Progenitor cell of endocrine pancreas (in vitro differentiated cells): Measurements from ENCODE around the gene ZC3H13. TPM values are rescaled to one million over a fixed set of nuclear protein-coding genes. Genes with fewer than 3 reads are reported as not detected.

Source experiments
- DNase-seq: peaks from one replicate; pipeline ENCODE4 v3.0.0; 2021; ENCODE audit warnings: low spot score; ENCODE audit not compliant: unreplicated experiment
- H3K27ac Mint-ChIP-seq: 2 replicates; pipeline ENCODE4 v1.8.0; 2021; ENCODE audit warnings: mild to moderate bottlenecking, moderate library complexity, mixed read lengths
- H3K27me3 Mint-ChIP-seq: 2 replicates; pipeline ENCODE4 v1.8.0; 2021; ENCODE audit warnings: mixed read lengths
- H3K36me3 Mint-ChIP-seq: 2 replicates; pipeline ENCODE4 v1.8.0; 2022; ENCODE audit warnings: mixed read lengths; ENCODE audit not compliant: insufficient read depth
- H3K4me1 Mint-ChIP-seq: 2 replicates; pipeline ENCODE4 v1.8.0; 2021; ENCODE audit warnings: low read depth, mixed read lengths
- H3K4me3 Mint-ChIP-seq: 2 replicates; pipeline ENCODE4 v1.8.0; 2021; ENCODE audit warnings: low read depth, mild to moderate bottlenecking, moderate library complexity, mixed read lengths
- H3K9me3 Mint-ChIP-seq: 2 replicates; pipeline ENCODE4 v1.8.0; 2021; ENCODE audit warnings: low read depth, mixed read lengths
- total RNA-seq: library from RNA; stranded (reverse); gene quantifications from 2 replicates; pipeline ENCODE4 v1.2.1, GENCODE V29; 2021
- TF ChIP-seq, protein P1 (sequence below): fragments of 200-600 bp; sonication (generic); IDR thresholded peaks from one replicate; pipeline ENCODE4 v1.5.0; 2021; ENCODE audit warnings: antibody characterized with exemption, mild to moderate bottlenecking; ENCODE audit not compliant: unreplicated experiment

Gene ZC3H13
- total RNA-seq, 1 donor from 2014 or later = 65.9 TPM

DNA sequence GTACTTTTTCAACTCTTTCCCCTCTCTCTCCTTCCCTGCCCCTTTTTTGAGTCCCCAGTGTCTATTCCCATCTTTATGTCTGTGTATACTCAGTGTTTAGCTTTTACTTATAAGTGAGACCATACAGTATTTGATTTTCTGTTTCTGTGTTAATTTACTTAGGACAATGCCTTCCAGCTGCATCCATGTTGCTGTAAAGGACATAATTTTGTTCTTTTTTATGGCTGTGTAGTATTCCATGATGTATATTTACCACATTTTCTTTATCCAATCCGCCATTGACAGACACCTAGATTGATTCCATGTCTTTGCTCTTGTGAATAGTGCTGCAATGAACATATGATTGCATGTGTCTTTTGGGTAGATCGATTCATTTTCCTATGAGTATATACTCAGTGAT, 10.7 kb upstream of the ZC3H13 start:
- Mint-ChIP-seq H3K9me3 (no peaks in the 10 kb centered on the region), H3K4me1 (no peaks in the 10 kb centered on the region), H3K27me3 (no peaks in the 10 kb centered on the region), H3K4me3 (no peak overlapping the region), H3K36me3 (no peaks in the 10 kb centered on the region), H3K27ac (no peak overlapping the region)
- TF ChIP-seq, protein P1, sequence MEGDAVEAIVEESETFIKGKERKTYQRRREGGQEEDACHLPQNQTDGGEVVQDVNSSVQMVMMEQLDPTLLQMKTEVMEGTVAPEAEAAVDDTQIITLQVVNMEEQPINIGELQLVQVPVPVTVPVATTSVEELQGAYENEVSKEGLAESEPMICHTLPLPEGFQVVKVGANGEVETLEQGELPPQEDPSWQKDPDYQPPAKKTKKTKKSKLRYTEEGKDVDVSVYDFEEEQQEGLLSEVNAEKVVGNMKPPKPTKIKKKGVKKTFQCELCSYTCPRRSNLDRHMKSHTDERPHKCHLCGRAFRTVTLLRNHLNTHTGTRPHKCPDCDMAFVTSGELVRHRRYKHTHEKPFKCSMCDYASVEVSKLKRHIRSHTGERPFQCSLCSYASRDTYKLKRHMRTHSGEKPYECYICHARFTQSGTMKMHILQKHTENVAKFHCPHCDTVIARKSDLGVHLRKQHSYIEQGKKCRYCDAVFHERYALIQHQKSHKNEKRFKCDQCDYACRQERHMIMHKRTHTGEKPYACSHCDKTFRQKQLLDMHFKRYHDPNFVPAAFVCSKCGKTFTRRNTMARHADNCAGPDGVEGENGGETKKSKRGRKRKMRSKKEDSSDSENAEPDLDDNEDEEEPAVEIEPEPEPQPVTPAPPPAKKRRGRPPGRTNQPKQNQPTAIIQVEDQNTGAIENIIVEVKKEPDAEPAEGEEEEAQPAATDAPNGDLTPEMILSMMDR = no peak
- DNase-seq = no peak

DNA sequence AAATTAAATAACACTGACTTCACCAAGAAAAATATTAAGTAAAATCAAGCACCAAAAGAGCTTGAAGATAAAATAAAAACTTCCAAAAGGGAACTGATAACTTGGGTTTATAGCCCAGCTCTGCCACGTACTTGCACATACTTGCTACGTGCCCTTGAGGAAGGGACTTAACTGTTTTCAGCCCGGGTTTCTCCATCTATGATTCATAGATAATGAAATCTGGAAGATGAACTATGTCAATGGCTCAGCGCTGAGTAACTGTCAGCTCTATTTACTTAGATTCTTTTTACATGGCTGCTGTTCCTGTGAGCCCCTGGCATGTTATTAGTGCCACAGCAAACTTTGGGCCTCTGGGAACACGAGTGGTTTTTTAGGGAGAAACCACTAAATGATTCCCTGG, 9.6 kb upstream of the ZC3H13 start:
- Mint-ChIP-seq H3K4me1 (no peaks in the 10 kb centered on the region), H3K27me3 (no peaks in the 10 kb centered on the region), H3K4me3 (no peak overlapping the region), H3K9me3 (no peaks in the 10 kb centered on the region), H3K36me3 (no peaks in the 10 kb centered on the region), H3K27ac (no peak overlapping the region)
- TF ChIP-seq, protein P1 = no peak
- DNase-seq = no peak

DNA sequence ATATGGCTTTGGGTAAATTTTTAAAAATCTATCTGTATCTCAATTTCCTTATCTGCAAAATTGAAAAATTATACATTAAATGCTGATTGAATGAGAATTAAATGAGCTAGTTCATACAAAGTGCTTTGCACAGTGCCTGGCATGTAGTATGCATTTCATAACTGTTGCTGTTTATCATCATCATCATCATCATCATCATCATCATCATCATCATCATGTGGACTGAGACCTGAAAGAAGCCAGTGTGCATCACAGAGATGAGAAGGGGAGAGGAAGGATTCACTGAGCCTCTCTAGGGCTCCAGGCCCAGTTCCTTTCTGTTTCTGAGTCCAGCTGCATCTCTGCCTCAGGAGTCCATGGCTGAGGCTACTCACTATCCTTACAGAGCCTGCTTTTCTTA, 6.9 kb upstream of the ZC3H13 start:
- Mint-ChIP-seq H3K36me3 (no peaks in the 10 kb centered on the region), H3K4me1 (no peaks in the 10 kb centered on the region), H3K4me3 (no peak overlapping the region), H3K27me3 (no peaks in the 10 kb centered on the region), H3K27ac (no peak overlapping the region), H3K9me3 (no peaks in the 10 kb centered on the region)
- TF ChIP-seq, protein P1 = no peak
- no peak for DNase-seq

DNA sequence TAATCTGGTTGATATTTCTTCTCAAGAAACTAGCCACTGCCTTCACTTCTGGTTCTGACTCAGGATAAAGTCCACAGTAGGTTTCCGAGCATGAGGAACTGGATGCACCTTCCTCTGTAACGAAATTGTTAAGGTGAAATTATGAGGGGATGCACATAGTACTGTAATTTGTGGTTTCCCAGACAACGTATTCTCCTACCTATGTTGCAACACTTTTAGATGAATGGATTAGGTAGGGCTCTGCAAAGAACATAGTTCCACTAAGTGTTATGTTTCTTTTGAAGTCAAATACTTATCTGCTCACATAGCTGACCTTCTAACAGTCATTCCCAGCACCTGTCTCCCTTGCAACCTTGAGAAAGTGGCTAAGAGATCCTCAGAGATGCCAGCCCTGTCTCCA, 5.7 kb upstream of the ZC3H13 start:
- H3K27me3 Mint-ChIP-seq = no peaks in the 10 kb centered on the region

DNA sequence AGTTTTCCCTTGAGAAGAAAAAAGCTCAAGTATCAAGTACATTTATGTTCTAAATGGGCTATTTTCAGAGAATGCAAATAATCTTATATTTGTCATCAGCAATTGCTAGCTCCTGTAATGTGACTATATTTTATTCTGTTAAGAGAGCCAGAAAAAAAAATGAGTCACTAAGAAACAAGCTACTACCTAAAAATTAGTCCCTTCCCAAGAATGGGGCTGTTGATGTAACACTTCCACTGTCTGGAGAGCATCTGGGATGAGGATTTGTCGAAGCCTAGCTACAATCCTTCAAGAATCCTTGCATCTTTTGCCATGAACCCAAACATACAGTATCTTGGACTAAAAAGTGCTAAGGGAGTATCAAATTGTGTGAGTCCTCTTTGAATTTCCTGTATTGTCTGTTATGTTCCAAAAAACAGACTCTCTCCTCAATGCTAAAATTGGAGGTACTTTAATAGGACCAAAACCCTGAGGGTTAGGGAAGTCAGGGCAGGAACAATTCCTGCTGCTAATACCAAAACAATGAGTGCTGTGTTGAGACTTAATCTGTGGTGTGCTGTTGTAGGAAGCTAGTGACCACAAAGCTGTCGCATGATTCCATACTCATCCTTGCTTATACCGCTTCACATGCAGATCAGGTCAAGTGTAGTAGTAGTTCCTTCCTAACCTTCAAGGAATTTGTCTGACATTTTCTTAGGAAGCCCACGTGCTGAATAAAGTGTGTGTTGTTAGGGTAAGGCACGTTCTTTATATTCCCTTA, 4.9 kb upstream of the ZC3H13 start:
- TF ChIP-seq, protein P1 = no peak
- DNase-seq = no peak
- Mint-ChIP-seq H3K9me3 (no peaks in the 10 kb centered on the region), H3K4me3 (no peak overlapping the region), H3K4me1 (peaks cover 6% of the 10 kb centered on the region), H3K36me3 (no peaks in the 10 kb centered on the region), H3K27ac (no peak overlapping the region), H3K27me3 (no peaks in the 10 kb centered on the region)

More for the DNA sequence above, 5.7 kb upstream of the ZC3H13 start:
- Mint-ChIP-seq H3K9me3 (no peaks in the 10 kb centered on the region), H3K36me3 (no peaks in the 10 kb centered on the region), H3K4me1 (peaks cover 3% of the 10 kb centered on the region), H3K4me3 (no peak overlapping the region), H3K27ac (no peak overlapping the region)
- TF ChIP-seq, protein P1 = no peak
- DNase-seq = no peak
